Dermis lymphatic vessel endothelial cell (primary cell): ENCODE measurements around the gene NCF4. TPM values are rescaled to one million over a fixed set of nuclear protein-coding genes. Genes with fewer than 3 reads are reported as not detected.

ENCODE experiments used
- total RNA-seq: library from RNA; depleted of rRNA; stranded (reverse); fragments of >200 nt; gene quantifications from 2 replicates; pipeline ENCODE4 v1.2.1, GENCODE V29; 2014

Gene NCF4
- total RNA-seq = not detected in 2 replicates

GRCh38 chr22:36860821-36861659 lies at the start of gene NCF4:
TSS of gene NCF4 (plus strand) at chr22:36861006. CDS start at chr22:36861172, 166 bp downstream.

DNA sequence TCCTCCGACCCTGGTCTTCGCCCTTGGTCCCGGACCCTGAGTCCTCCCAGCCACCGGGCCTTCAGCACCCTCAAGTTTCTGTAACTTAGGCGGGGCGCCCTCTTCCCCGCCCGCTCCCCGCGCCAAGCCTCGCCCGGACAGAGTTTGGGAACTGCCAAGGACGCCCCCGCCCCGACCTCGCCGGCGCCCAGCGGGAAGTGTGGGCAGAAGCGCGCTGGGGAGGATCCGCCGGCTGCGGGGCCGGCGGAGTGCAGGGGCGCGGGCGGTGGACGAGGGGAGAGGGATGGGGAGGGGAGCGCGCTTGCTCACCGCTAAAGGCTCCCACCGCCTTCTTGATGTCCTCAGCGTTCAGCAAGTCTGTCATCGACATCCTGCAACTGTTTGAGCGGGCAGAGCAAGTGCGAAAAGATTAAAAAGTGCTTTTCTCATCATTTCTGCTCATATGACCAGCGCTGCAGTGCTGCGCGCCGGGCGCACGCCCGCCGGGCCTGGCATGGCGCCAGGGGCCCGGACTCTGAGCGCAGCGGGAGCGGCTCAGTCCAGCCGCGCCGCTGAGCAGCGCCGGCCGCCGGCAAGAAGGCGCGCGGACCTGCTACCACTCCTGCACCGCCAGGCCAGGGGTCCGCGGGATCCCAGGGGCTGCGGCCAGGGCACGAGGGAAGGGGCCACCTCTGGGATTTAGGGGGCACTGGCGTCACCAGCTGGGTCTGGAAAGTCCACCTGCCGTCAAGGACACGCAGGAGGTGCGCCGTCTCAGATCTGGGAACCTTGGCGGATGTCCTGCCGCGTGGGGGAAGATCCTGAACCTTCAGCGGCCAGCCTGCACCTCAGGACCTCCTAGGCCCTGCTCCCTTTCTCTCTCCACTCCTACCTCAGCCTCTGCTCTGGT lies 43.9 kb upstream of the NCF4 start, which contains the start of gene PVALB:
Gene PVALB, minus strand, starts transcription at position 400 of the 889 bp plus-strand sequence. Its CDS starts 30 bp downstream, at position 370.

DNA sequence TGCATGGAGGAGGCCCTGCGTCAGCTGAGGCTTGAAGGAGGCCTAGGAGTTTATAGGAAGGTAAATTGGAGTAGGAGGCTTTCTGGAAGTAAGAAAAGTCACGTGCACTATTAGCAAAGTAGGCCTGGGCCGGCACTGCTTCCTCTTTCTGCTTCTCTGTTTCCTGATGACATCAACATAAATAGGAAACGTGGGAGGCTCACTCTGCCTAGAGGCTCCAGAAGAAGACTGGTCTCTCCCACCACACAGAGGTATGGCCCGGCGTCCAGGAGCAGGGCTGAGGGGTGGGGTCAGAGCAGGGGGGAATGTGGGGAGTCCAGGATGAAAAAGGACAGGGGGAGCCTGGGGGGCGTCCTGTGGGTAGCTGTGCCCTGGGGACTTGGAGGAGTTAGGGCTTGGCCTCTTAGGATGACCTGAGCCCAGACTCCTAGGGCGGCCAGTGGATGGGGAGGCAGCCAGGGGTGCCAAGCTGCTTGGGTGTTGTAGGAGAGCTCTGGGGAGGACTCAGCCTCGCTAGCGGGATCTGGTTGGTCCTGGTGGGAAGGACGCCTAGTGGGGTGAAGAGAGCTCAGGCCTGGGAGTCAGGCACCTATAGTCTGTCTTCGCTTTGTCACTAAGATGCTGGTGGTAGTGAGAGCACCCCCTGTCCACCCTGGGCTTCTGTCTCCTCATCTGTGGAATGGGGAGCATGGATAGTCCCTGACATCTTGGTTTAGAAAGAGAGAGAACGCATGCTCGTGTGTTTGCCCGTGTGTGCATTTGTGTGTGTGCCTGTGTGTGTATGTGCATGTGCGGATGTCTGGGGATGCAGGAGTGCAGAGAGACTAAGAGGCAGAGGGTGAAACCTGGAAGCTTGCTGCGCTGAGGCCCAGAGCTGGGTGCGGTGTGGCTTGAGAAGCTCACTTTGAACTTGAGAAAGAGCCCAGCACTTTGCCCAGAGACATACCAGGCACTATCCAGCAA lies 52.9 kb downstream of the NCF4 start, which contains the start of gene CSF2RB:
Gene CSF2RB, plus strand, starts transcription at position 202 of the 963 bp plus-strand sequence. CDS start 8,580 bp downstream, outside the sequence.

Other genes starting within 250 kb of the NCF4 start
- not detected in 2 replicates for gene CACNG2, start 157.3 kb upstream of the NCF4 start, total RNA-seq
- gene IFT27, start 84.9 kb upstream of the NCF4 start, total RNA-seq = 11.5 and 15.2 TPM in 2 replicates
- not detected in 2 replicates for gene PVALB, start 44.0 kb upstream of the NCF4 start, total RNA-seq
- 1.5 and 3.4 TPM in 2 replicates for gene CSF2RB, start 52.6 kb downstream of the NCF4 start, total RNA-seq
- 56.2 and 65.7 TPM in 2 replicates for gene TST, start 158.4 kb downstream of the NCF4 start, total RNA-seq
- 110 and 124 TPM in 2 replicates for gene MPST, start 158.7 kb downstream of the NCF4 start, total RNA-seq
- gene KCTD17, start 190.7 kb downstream of the NCF4 start, total RNA-seq = 53.2 and 82.8 TPM in 2 replicates
- gene TMPRSS6, start 248.7 kb downstream of the NCF4 start, total RNA-seq = not detected in 2 replicates